Right atrium auricular region (tissue), 2 donors: ENCODE data around the gene LPP. TPM values are rescaled to one million over a fixed set of nuclear protein-coding genes. Genes with fewer than 3 reads are reported as not detected.

Experiments used
- DNase-seq: peaks from one replicate; pipeline ENCODE4 v3.0.0-alpha.2; 2019; ENCODE audit warnings: low spot score
- H3K27ac ChIP-seq, 2 donors: fragments of 200-600 bp; sonication (generic); 1 replicate in 1 of 2; 2 replicates in 1 of 2; pipeline ENCODE4 v1.5.1; 2016 to 2019
- H3K27me3 ChIP-seq, 2 donors: fragments of 200-600 bp; sonication (generic); one replicate each; pipeline versions ENCODE4 v1.5.1 to v1.6.0; 2017 to 2019
- H3K36me3 ChIP-seq: fragments of 200-600 bp; sonication (generic); one replicate; pipeline ENCODE4 v1.5.1; 2016
- H3K4me1 ChIP-seq, 2 donors: fragments of 200-600 bp; sonication (generic); one replicate each; pipeline versions ENCODE4 v1.5.1 to v1.6.0; 2017 to 2019
- H3K4me3 ChIP-seq, 2 donors: fragments of 200-600 bp; sonication (generic); 1 replicate in 1 of 2; 2 replicates in 1 of 2; pipeline ENCODE4 v1.5.1; 2017 to 2019; ENCODE audit warnings: mild to moderate bottlenecking in 1 of 2, moderate library complexity in 1 of 2
- H3K9me3 ChIP-seq, 2 donors: fragments of 200-600 bp; sonication (generic); one replicate each; pipeline ENCODE4 v1.5.1; 2019
- total RNA-seq, 2 donors: library from RNA; depleted of rRNA; stranded (reverse); fragments of >200 nt; gene quantifications; one replicate each; pipeline ENCODE4 v1.1.0, GENCODE V29; 2016
- TF ChIP-seq, protein P1 (sequence below), 2 donors: fragments of 200-600 bp; sonication (generic); IDR thresholded peaks; one replicate each; pipeline ENCODE4 v1.5.1; 2019; ENCODE audit warnings: antibody characterized with exemption in 2 of 2

Gene LPP
- total RNA-seq, 2 donors from 2014 or later = 117 to 186 TPM

GRCh38 chr3:188166441-188166840 is 12.5 kb downstream of the LPP start:
- Histone ChIP-seq H3K27me3 (no peaks in the 10 kb centered on the region), H3K4me1 (peaks cover 0 to 52% of the 10 kb centered on the region in 2 donors), H3K27ac (peak overlapping the region; percentile 19 to 59), H3K4me3 (no peak overlapping the region), H3K36me3 (no peaks in the 10 kb centered on the region), H3K9me3 (no peaks in the 10 kb centered on the region)
- TF ChIP-seq, protein P1, sequence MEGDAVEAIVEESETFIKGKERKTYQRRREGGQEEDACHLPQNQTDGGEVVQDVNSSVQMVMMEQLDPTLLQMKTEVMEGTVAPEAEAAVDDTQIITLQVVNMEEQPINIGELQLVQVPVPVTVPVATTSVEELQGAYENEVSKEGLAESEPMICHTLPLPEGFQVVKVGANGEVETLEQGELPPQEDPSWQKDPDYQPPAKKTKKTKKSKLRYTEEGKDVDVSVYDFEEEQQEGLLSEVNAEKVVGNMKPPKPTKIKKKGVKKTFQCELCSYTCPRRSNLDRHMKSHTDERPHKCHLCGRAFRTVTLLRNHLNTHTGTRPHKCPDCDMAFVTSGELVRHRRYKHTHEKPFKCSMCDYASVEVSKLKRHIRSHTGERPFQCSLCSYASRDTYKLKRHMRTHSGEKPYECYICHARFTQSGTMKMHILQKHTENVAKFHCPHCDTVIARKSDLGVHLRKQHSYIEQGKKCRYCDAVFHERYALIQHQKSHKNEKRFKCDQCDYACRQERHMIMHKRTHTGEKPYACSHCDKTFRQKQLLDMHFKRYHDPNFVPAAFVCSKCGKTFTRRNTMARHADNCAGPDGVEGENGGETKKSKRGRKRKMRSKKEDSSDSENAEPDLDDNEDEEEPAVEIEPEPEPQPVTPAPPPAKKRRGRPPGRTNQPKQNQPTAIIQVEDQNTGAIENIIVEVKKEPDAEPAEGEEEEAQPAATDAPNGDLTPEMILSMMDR (IDR thresholded peaks at IDR 0.05) = no peak
- no peak for DNase-seq

DNA sequence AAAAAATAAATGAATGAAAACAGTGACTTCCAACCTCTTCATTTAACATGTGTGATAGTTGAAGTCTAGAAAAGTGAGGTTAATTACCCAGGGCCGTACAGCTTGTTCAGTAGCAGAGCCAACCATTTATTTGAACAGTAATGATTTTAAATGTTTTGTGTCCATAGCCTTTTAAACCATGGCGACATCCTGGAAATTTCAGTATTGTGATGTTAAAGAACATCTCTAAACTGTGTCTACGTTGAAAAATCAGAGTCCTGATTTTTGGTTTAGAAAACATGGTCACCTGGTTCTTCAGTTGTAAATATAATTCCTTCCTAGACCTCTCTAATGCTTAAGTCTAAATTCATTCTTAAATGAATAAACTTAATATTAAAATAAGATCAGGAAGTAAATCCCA is 14.2 kb downstream of the LPP start:
- no peak for DNase-seq
- Histone ChIP-seq H3K27ac (no peak overlapping the region), H3K4me3 (no peak overlapping the region), H3K36me3 (no peaks in the 10 kb centered on the region), H3K9me3 (no peaks in the 10 kb centered on the region), H3K27me3 (no peaks in the 10 kb centered on the region), H3K4me1 (peaks cover 0 to 47% of the 10 kb centered on the region in 2 donors)
- TF ChIP-seq, protein P1 (IDR thresholded peaks at IDR 0.05) = no peak

GRCh38 chr3:188168648-188169047 is 14.7 kb downstream of the LPP start:
- no peaks in the 10 kb centered on the region for H3K9me3 ChIP-seq
- H3K27me3 ChIP-seq = no peaks in the 10 kb centered on the region
- DNase-seq = no peak
- TF ChIP-seq, protein P1 (IDR thresholded peaks at IDR 0.05) = no peak
- peaks cover 0 to 42% of the 10 kb centered on the region in 2 donors for H3K4me1 ChIP-seq
- peak overlapping the region in 1 of 2 donors; percentile 49 for H3K27ac ChIP-seq
- H3K36me3 ChIP-seq = no peaks in the 10 kb centered on the region
- no peak overlapping the region for H3K4me3 ChIP-seq

GRCh38 chr3:188169830-188170455 is 16.0 kb downstream of the LPP start:
- H3K27me3 ChIP-seq = no peaks in the 10 kb centered on the region
- TF ChIP-seq, protein P1 (IDR thresholded peaks at IDR 0.05) = no peak
- peak overlapping the region; percentile 42 to 49 for H3K27ac ChIP-seq
- no peaks in the 10 kb centered on the region for H3K9me3 ChIP-seq
- H3K4me1 ChIP-seq = peaks cover 0 to 38% of the 10 kb centered on the region in 2 donors
- DNase-seq = no peak
- no peak overlapping the region for H3K4me3 ChIP-seq
- H3K36me3 ChIP-seq = peaks cover 3% of the 10 kb centered on the region

DNA sequence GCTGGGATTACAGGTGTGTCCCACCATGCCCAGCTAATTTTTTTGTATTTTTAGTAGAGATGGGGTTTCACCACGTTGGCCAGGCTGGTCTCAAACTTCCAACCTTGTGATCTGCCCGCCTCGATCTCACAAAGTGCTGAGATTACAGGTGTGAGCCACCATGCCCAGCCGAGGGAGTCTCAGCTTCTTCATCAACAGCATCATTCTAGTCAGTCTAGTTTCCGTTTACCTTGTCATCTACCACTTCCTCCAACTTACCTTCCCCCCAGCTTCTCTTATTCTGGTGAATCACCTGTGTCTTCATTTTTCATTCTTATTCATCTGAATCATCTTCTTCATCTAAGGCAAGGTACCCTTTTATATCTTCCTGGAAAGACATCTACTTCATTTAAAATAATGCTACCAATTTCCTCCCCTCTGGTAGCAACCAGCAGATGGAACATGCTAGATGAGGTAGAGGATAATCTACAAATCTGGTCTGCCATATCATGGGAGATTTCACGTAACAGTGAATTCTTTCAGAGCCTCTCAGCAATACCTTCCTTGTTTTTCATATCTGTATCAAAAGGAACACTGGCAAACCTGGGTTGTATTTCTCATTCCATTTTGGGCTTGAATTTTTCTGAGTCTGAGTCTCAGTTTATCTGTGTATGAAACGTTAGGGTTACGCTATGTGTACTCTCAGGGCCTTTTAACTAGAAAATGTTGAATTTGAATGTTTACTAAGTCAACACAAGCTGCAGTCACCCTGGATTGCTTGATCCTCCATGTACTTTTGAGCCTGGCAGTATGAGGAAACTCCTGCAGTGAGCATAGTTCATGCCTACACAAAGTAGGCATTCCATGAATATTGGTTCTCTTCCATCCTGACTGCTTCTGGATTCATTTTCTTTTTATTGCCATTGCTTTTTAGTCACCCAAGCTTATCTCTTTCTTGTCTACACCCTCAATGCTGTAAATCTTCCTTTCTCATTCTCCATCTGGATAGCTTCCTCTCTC is 16.8 kb downstream of the LPP start:
- TF ChIP-seq, protein P1 (IDR thresholded peaks at IDR 0.05) = no peak
- Histone ChIP-seq H3K27me3 (no peaks in the 10 kb centered on the region), H3K4me1 (peaks cover 0 to 33% of the 10 kb centered on the region in 2 donors), H3K4me3 (no peak overlapping the region), H3K27ac (peak overlapping the region; percentile 53 to 84), H3K9me3 (no peaks in the 10 kb centered on the region), H3K36me3 (peaks cover 7% of the 10 kb centered on the region)
- no peak for DNase-seq
